Gastrocnemius medialis (tissue), 4 donors: ENCODE data around the gene SPDYE2. TPM values are rescaled to one million over a fixed set of nuclear protein-coding genes. Genes with fewer than 3 reads are reported as not detected.
A peak's percentile ranks its signal among the peaks of the same experiment; 100 is the strongest.
"Not testable (repeated sequence)": the region's sequence is repeated elsewhere in the genome, so short reads cannot be mapped to it uniquely, and the experiment has no call there.

Experiments
- ATAC-seq, 2 donors: fragments of 150-250 bp; one replicate each; pipeline ENCODE4 v1.9.1; 2016
- DNase-seq, 2 donors: peaks; one replicate each; pipeline ENCODE4 v3.0.0-alpha.2; 2019
- H3K27ac ChIP-seq, 4 donors: fragments of 200-600 bp; sonication (generic); 1 replicate in 1 of 4; 2 replicates in 3 of 4; pipeline ENCODE4 v1.5.1; 2016 to 2018; ENCODE audit warnings: mild to moderate bottlenecking in 2 of 4, moderate library complexity in 1 of 4
- H3K27me3 ChIP-seq, 3 donors: fragments of 200-600 bp; sonication (generic) in 2 of 3; 1 replicate in 1 of 3; 2 replicates in 2 of 3; pipeline versions ENCODE4 v1.5.1 to v1.6.0; 2016 to 2019; ENCODE audit warnings: mild to moderate bottlenecking in 1 of 3, moderate library complexity in 1 of 3
- H3K36me3 ChIP-seq, 2 donors: fragments of 200-600 bp; sonication (generic) in 1 of 2; one replicate each; pipeline ENCODE4 v1.5.1; 2017 to 2018
- H3K4me1 ChIP-seq, 2 donors: fragments of 200-600 bp; sonication (generic) in 1 of 2; one replicate each; pipeline ENCODE4 v1.5.1; 2016 to 2017; ENCODE audit warnings: mild to moderate bottlenecking in 2 of 2
- H3K4me3 ChIP-seq, 4 donors: fragments of 200-600 bp; sonication (generic) in 3 of 4; 1 replicate in 1 of 4; 2 replicates in 3 of 4; pipeline ENCODE4 v1.5.1; 2016 to 2019; ENCODE audit warnings: mild to moderate bottlenecking in 2 of 4
- H3K9me3 ChIP-seq, 3 donors: fragments of 200-600 bp; sonication (generic) in 2 of 3; 1 replicate in 1 of 3; 2 replicates in 2 of 3; pipeline ENCODE4 v1.5.1; 2016 to 2019
- in situ Hi-C, 4 donors: fragments of 200-750 bp; cut with MboI; loops; one replicate each; pipeline versions ENCODE4 v1.15.0 to v1.8.0; 2017; ENCODE audit warnings: low sequenced_read_pairs in 4 of 4
- intact Hi-C: fragments of 100-400 bp; cut with DNase I; formaldehyde crosslinking; loops from one replicate; pipeline ENCODE4 v1.15.1; 2023; ENCODE audit warnings: low total_unique reads
- total RNA-seq, 4 donors: library from RNA; depleted of rRNA; stranded (reverse); fragments of >200 nt; gene quantifications; one replicate each; pipeline versions ENCODE4 v1.1.0 to v1.2.3, GENCODE V29; 2016

Gene SPDYE2
- total RNA-seq: not detected

- in situ Hi-C loops, H3K9me3 ChIP-seq, intact Hi-C loops, H3K27me3 ChIP-seq, DNase-seq, H3K4me1 ChIP-seq, H3K4me3 ChIP-seq, H3K36me3 ChIP-seq, H3K27ac ChIP-seq: not testable (repeated sequence)
- ATAC-seq: peak in 1 of 2 donors; percentile 11
Measured at GRCh38 chr7:102550808-102551422, at the start of gene SPDYE2. Gene SPDYE2 (plus strand): TSS chr7:102551226. CDS start chr7:102553256, 2,030 bp downstream.

DNA sequence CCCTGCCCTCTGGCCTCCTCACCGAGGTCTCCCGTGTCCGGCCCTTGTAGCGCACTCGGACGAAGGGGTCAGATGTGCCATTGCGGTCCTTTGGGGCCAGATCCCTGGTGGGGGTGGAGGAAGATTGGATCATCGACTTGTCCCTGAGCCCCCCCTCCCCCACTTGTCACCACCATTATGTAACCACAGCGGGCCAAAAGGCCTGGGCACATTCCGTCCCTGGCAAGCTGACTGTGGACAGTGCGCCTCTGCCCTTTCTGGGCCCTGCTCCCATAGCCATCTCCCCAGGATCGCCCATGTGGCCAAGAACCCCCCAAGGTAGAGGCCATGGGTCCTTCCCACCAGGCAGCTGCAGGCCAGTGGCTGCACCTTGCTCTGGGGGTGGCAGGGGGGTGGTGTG is 47.9 kb upstream of the SPDYE2 start:
- H3K27ac ChIP-seq, H3K9me3 ChIP-seq, in situ Hi-C loops, H3K27me3 ChIP-seq, H3K4me1 ChIP-seq, intact Hi-C loops, DNase-seq, H3K36me3 ChIP-seq, H3K4me3 ChIP-seq: not testable (repeated sequence)
- peak; percentile 59 to 69 for ATAC-seq

GRCh38 chr7:102505298-102506185 is 45.5 kb upstream of the SPDYE2 start:
- ATAC-seq (peak; percentile 57 to 71), DNase-seq (peak in 1 of 2 donors; percentile 40)
- in situ Hi-C loops, H3K9me3 ChIP-seq, H3K4me3 ChIP-seq, H3K36me3 ChIP-seq, H3K27me3 ChIP-seq, intact Hi-C loops, H3K4me1 ChIP-seq: not testable (repeated sequence)
- H3K27ac ChIP-seq: peak overlapping the region; percentile 81 to 87 (median 85)

DNA sequence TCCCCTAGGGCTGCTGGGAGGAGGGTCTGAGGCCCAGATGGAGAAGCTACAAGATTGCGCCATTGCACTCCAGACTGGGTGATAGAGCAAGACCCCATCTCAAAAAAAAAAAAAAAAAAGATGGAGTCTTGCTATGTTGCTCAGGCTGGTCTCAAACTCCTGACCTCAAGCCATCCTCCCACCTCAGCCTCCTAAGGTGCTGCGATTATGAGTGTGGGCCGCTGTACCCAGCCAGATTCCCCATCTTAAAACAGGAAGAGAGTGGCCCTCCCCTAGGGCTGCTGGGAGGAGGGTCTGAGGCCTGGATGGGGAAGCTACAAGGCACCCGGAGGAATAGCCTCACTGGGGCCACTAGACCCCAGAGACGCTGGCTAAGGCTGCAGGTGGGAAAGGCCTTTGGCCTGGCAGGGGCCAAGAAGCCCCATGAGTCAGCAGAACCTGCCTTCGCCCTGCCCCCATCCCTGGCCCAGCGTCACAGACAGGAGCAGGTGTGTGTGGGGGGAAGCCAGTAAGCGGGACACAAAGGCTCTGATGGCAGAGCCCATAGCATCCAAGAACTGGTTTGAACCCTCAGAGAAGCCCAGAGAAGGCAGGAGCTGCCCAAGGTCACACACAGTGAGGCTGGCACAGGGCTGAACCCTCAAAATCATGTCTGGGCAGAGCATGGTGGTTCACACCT is 43.5 kb upstream of the SPDYE2 start:
- peak in 1 of 2 donors; percentile 35 for DNase-seq
- intact Hi-C loops, in situ Hi-C loops, H3K4me1 ChIP-seq, H3K36me3 ChIP-seq, H3K9me3 ChIP-seq, H3K27me3 ChIP-seq, H3K4me3 ChIP-seq: not testable (repeated sequence)
- ATAC-seq: peak; percentile 10 to 22
- peak overlapping the region; percentile 78 to 91 (median 84) for H3K27ac ChIP-seq

GRCh38 chr7:102510575-102510974 is 40.5 kb upstream of the SPDYE2 start:
- H3K9me3 ChIP-seq, ATAC-seq, H3K4me3 ChIP-seq, H3K27me3 ChIP-seq, in situ Hi-C loops, intact Hi-C loops, H3K4me1 ChIP-seq, H3K36me3 ChIP-seq: not testable (repeated sequence)
- H3K27ac ChIP-seq: peak overlapping the region; percentile 52 to 82 (median 72)
- DNase-seq: peak in 1 of 2 donors; percentile 45

DNA sequence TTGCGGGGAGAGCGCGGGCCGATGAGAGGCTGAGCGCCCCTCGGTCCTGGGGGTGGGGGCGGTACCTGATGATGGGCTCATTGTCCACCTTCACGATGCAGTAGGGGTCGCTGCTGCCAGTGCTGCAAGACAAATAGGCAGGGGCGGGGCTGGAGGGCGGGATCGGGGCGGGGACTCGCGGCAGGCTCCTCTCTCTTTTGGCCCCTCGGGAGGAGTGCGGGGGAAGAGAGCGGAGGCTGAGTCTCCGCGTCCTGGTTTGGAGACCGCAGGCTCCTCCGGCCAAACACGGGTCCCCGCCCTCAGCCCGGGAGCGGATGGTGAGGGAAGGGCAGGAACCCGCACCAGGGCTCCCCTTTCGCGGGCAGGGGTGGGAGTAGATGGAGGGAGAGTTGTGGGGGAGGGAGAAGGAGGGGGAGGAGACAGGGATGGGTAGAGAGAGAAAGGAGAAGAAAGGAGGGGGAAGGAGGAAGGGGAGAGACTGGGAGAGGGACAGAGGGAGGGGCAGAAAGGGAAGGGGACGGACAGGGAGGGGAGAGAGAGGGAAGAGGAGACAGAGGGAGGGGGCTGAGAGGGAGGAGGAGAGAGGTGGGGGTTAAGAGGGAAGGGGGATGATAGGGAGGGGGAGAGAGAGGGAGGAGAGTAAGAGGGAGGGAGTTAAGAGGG is 39.0 kb upstream of the SPDYE2 start:
- H3K4me3 ChIP-seq, intact Hi-C loops, in situ Hi-C loops, DNase-seq, H3K4me1 ChIP-seq, H3K27me3 ChIP-seq, H3K36me3 ChIP-seq, H3K9me3 ChIP-seq: not testable (repeated sequence)
- peak; percentile 22 to 24 for ATAC-seq
- peak overlapping the region in 1 of 4 donors; percentile 89 for H3K27ac ChIP-seq

DNA sequence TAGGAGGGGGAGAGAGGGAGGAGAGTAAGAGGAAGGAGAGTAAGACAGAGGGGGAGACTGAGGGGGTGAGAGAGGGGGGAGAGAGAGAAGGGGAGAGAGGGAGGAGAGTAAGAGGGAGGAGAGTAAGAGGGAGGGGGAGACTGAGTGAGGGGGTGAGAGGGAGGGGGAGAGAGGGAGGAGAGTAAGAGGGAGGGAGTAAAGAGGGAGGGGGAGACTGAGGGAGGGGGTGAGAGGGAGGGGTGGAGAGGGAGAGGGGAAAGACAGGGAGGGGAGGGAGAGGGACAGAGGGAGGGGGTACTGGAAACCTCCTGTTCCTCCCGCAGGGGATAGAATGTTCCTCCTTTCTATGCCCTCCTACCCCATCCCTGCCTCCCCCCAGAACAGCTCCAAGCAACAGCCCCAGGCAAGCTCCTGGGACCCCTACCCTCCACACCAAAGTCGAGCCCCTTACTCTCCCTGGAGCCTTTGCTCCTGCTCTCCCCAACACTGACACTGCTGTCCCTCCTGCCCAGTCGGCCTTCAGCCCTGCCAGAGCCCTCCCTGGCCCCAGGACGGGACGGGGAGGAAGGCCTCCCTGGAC is 38.3 kb upstream of the SPDYE2 start:
- Histone ChIP-seq H3K27ac (peak overlapping the region; percentile 83 to 89 (median 86)), H3K4me3 (peak overlapping the region; percentile 5 to 50 (median 45))
- H3K4me1 ChIP-seq, H3K36me3 ChIP-seq, in situ Hi-C loops, H3K27me3 ChIP-seq, intact Hi-C loops, H3K9me3 ChIP-seq: not testable (repeated sequence)
- ATAC-seq: peak; percentile 16 to 38
- peak; percentile 65 to 81 for DNase-seq

DNA sequence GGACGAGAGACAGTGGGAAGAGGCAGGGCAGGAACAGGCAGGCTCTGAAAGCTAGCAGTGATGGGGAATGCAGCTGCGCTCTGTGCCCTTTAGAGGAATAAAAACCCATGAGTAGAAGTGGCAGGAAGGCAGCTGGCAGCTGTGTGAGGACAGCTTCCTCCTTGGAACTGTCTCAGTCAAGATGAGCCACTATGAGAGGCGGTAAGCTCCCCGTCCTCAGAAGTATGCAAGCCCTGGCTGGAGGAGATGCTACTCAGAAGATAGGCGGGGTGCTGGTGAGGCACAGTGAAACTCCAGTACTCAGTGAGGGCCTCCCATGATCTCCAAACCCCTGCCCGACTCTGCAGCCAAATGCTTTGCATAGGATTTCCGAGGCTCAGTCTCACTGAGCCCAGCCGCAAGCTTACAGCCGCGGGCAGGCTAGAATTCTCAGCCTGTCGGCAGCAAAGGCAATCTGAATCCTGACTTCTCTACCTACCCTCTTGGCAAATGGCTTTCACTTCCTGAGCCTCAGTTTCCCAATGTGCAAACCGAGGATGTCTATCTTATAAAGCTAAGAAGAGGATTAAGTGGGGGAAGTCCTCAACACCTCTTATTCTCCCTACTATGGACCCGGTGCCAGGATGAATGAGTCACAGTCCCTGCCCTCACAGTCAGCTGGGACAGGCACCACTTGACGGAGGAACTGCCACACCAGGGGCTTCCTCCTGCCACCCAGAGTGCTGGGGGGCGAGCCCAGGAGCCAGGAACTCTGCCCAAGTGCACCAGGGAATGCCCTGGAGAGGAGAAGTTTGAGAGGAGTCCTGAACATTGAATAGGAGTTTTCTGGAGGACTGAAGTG is 35.9 kb upstream of the SPDYE2 start:
- in situ Hi-C loops, H3K4me3 ChIP-seq, H3K27me3 ChIP-seq, H3K9me3 ChIP-seq, H3K36me3 ChIP-seq, intact Hi-C loops, H3K4me1 ChIP-seq: not testable (repeated sequence)
- DNase-seq: peak; percentile 5 to 52
- H3K27ac ChIP-seq: peak overlapping the region; percentile 77 to 85 (median 78)
- ATAC-seq: peak; percentile 43 to 51

DNA sequence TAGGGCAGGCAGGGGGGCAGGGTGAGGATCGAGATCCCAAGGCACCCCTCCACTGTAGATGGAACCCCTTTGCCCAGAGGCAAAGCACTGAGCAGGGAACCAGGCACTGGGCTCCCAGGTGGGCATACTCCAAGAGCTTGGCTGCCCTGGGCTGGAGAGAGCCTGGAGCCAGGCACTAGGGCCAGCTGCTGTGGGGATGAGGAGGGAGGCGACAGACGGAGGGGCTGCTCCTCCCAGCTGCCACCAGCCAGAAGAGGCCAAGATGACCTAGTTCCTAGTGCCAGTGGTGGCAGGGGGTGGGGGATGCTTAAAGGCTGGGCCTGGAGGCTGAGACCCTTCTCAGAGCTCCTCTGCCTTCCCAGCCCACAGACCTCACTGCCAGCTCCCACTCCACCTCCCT is 35.1 kb upstream of the SPDYE2 start:
- H3K9me3 ChIP-seq, H3K27ac ChIP-seq, H3K36me3 ChIP-seq, in situ Hi-C loops, H3K4me3 ChIP-seq, DNase-seq, H3K27me3 ChIP-seq, intact Hi-C loops, H3K4me1 ChIP-seq: not testable (repeated sequence)
- ATAC-seq: peak; percentile 4 to 17

- peak; percentile 28 to 38 for ATAC-seq
- DNase-seq, intact Hi-C loops, in situ Hi-C loops, H3K27me3 ChIP-seq, H3K27ac ChIP-seq, H3K4me3 ChIP-seq, H3K36me3 ChIP-seq, H3K4me1 ChIP-seq, H3K9me3 ChIP-seq: not testable (repeated sequence)
Measured at GRCh38 chr7:102516951-102517350, 34.1 kb upstream of the SPDYE2 start.
